DOHH2 (cell line): ENCODE results near the gene GPANK1.

Experiments
- H3F3A ChIP-seq: fragments of 200-600 bp; sonication (generic), shearing (Covaris generic); 2 replicates; pipeline ENCODE4 v1.6.0; 2016; ENCODE audit warnings: antibody characterized with exemption, mild to moderate bottlenecking; ENCODE audit not compliant: control insufficient read depth, insufficient read depth
- H3K27ac ChIP-seq: fragments of 200-600 bp; sonication (generic); 2 replicates; pipeline ENCODE4 v1.5.1; 2014; ENCODE audit warnings: low read depth, mild to moderate bottlenecking, low read length, moderate library complexity
- H3K27me3 ChIP-seq: fragments of 200-600 bp; sonication (generic); 2 replicates; pipeline ENCODE4 v1.6.1; 2014; ENCODE audit warnings: mild to moderate bottlenecking, low read length, mixed read lengths; ENCODE audit not compliant: control insufficient read depth
- H3K36me3 ChIP-seq: fragments of 200-600 bp; sonication (generic); 2 replicates; pipeline ENCODE4 v1.6.1; 2014; ENCODE audit warnings: mild to moderate bottlenecking, low read length, moderate library complexity, mixed read lengths; ENCODE audit not compliant: control insufficient read depth
- H3K4me1 ChIP-seq: fragments of 200-600 bp; sonication (generic); 2 replicates; pipeline ENCODE4 v1.6.1; 2014; ENCODE audit warnings: mild to moderate bottlenecking, low read length, mixed read lengths; ENCODE audit not compliant: control insufficient read depth
- H3K4me2 ChIP-seq: fragments of 200-600 bp; sonication (generic); 2 replicates; pipeline ENCODE4 v1.6.0; 2014; ENCODE audit warnings: mild to moderate bottlenecking, low read length, moderate library complexity
- H3K4me3 ChIP-seq: fragments of 200-600 bp; sonication (generic); 2 replicates; pipeline ENCODE4 v1.5.1; 2014; ENCODE audit warnings: mild to moderate bottlenecking, low read length, mixed read lengths
- H3K79me2 ChIP-seq: fragments of 200-600 bp; sonication (generic); 2 replicates; pipeline ENCODE4 v1.6.1; 2014; ENCODE audit warnings: mild to moderate bottlenecking, low read length, mixed read lengths; ENCODE audit not compliant: control insufficient read depth
- H3K9me2 ChIP-seq: fragments of 200-600 bp; sonication (generic); replicated peaks from 2 replicates; pipeline ENCODE4 v1.6.1; 2014; ENCODE audit warnings: mild to moderate bottlenecking, low read length, mixed read lengths; ENCODE audit not compliant: control insufficient read depth
- H3K9me3 ChIP-seq: fragments of 200-600 bp; sonication (generic); 2 replicates; pipeline ENCODE4 v1.6.1; 2014; ENCODE audit warnings: antibody characterized with exemption, low read length, mixed read lengths; ENCODE audit not compliant: control insufficient read depth, insufficient read depth
- H4K20me1 ChIP-seq: fragments of 200-600 bp; sonication (generic); 2 replicates; pipeline ENCODE4 v1.6.0; 2014; ENCODE audit warnings: low read depth, mild to moderate bottlenecking, antibody characterized with exemption, low read length, moderate library complexity; ENCODE audit not compliant: control insufficient read depth, insufficient read depth
- EZH2phosphoT487 ChIP-seq: fragments of 200-600 bp; sonication (generic); IDR thresholded peaks from 2 replicates; pipeline ENCODE4 v1.6.1; 2017; ENCODE audit warnings: borderline replicate concordance, mild to moderate bottlenecking, antibody characterized with exemption, low read length, moderate library complexity, mixed read lengths
- TF ChIP-seq, protein P1 (sequence below): fragments of 200-600 bp; sonication (generic); IDR thresholded peaks from one replicate; pipeline ENCODE4 v1.5.1; 2014; ENCODE audit warnings: antibody characterized with exemption, mild to moderate bottlenecking, low read depth, low read length; ENCODE audit not compliant: poor library complexity, severe bottlenecking

The GPANK1 gene

GRCh38 chr6:31643818-31644454 lies 20.9 kb downstream of the GPANK1 start:
- H3K27ac ChIP-seq = no peak overlapping the region
- H3K27me3 ChIP-seq = no peaks in the 10 kb centered on the region
- H4K20me1 ChIP-seq = no peaks in the 10 kb centered on the region
- peaks cover 89% of the 10 kb centered on the region for H3K36me3 ChIP-seq
- TF ChIP-seq, protein P1, sequence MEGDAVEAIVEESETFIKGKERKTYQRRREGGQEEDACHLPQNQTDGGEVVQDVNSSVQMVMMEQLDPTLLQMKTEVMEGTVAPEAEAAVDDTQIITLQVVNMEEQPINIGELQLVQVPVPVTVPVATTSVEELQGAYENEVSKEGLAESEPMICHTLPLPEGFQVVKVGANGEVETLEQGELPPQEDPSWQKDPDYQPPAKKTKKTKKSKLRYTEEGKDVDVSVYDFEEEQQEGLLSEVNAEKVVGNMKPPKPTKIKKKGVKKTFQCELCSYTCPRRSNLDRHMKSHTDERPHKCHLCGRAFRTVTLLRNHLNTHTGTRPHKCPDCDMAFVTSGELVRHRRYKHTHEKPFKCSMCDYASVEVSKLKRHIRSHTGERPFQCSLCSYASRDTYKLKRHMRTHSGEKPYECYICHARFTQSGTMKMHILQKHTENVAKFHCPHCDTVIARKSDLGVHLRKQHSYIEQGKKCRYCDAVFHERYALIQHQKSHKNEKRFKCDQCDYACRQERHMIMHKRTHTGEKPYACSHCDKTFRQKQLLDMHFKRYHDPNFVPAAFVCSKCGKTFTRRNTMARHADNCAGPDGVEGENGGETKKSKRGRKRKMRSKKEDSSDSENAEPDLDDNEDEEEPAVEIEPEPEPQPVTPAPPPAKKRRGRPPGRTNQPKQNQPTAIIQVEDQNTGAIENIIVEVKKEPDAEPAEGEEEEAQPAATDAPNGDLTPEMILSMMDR = no peak
- TF ChIP-seq EZH2phosphoT487 = no peak
- H3K4me1 ChIP-seq = no peaks in the 10 kb centered on the region
- H3F3A ChIP-seq = peaks cover 14% of the 10 kb centered on the region; the same call in 1 of the 2 replicates
- peaks cover 6% of the 10 kb centered on the region for H3K79me2 ChIP-seq
- H3K4me2 ChIP-seq = no peak overlapping the region
- no peak overlapping the region for H3K4me3 ChIP-seq
- no peaks in the 10 kb centered on the region for H3K9me2 ChIP-seq
- H3K9me3 ChIP-seq = no peaks in the 10 kb centered on the region

- TF ChIP-seq EZH2phosphoT487 = no peak
- TF ChIP-seq, protein P1 = no peak
- Histone ChIP-seq H3K36me3 (peaks cover 87% of the 10 kb centered on the region), H3F3A (peaks cover 23% of the 10 kb centered on the region), H3K4me2 (no peak overlapping the region), H3K27ac (no peak overlapping the region), H3K79me2 (no peaks in the 10 kb centered on the region), H3K4me3 (no peak overlapping the region), H3K27me3 (no peaks in the 10 kb centered on the region), H3K9me2 (no peaks in the 10 kb centered on the region), H4K20me1 (no peaks in the 10 kb centered on the region), H3K4me1 (no peaks in the 10 kb centered on the region), H3K9me3 (no peaks in the 10 kb centered on the region)
Observed at GRCh38 chr6:31642798-31643570, 21.8 kb downstream of the GPANK1 start.

DNA sequence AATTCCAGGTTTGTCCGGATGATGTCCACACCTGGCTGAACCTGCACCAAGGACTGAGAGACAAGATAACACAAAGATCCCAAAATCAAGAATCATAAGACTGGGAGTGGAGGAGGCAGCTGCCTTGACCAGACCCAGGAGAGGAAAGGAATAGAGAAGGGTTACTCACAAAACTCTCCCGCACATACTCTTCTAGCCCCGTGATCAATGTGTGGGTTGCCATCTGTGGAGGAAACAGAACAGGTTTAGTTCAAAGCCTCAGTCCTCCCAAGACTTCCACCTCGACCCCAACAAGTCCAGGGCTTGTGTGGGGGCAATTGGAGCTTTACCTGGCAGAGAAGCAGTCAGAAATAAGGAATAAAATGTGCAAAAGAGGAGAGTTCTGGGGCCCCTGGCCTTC lies 23.4 kb downstream of the GPANK1 start:
- Histone ChIP-seq H3F3A (peaks cover 35% of the 10 kb centered on the region), H3K4me3 (no peak overlapping the region), H3K27ac (no peak overlapping the region), H3K4me2 (no peak overlapping the region), H3K27me3 (no peaks in the 10 kb centered on the region), H3K36me3 (peaks cover 91% of the 10 kb centered on the region), H3K4me1 (no peaks in the 10 kb centered on the region), H3K9me3 (no peaks in the 10 kb centered on the region), H3K9me2 (no peaks in the 10 kb centered on the region), H3K79me2 (no peaks in the 10 kb centered on the region), H4K20me1 (no peaks in the 10 kb centered on the region)
- no peak for TF ChIP-seq EZH2phosphoT487
- TF ChIP-seq, protein P1 = no peak
